H1 (cell line): ENCODE data around the gene REPS2. TPM values are rescaled to one million over a fixed set of nuclear protein-coding genes. Genes with fewer than 3 reads are reported as not detected.

Source experiments
- CTCF ChIA-PET: fragments of 300-600 bp; sonication (Branson Sonifier 250); formaldehyde crosslinking; loops from one replicate; lab custom pipeline; 2021; ENCODE audit not compliant: partially characterized antibody; lab: Charles Lee
- POLR2A ChIA-PET: fragments of 300-600 bp; sonication (Branson Sonifier 250); formaldehyde crosslinking; loops from one replicate; lab custom pipeline; 2021; ENCODE audit warnings: inconsistent platforms; ENCODE audit not compliant: partially characterized antibody; lab: Charles Lee
- DNase-seq, 2 experiments: peaks; one replicate each; pipeline versions ENCODE4 v3.0.0 to v3.0.0-alpha.2; 2010 to 2022; ENCODE audit warnings: low spot score in 2 of 2, low read depth in 1 of 2, mixed read lengths in 1 of 2
- FAIRE-seq: peaks from 2 replicates; lab custom pipeline; 2011; peaks lifted over from hg19 to GRCh38; lab: Jason Lieb, UNC
- H2AFZ ChIP-seq: 2 replicates; pipeline ENCODE4 v1.8.1; 2012; ENCODE audit warnings: low read length, inconsistent platforms
- H2AK5ac ChIP-seq: 2 replicates; pipeline ENCODE4 v1.6.1; 2013; ENCODE audit warnings: low read depth, low read length
- H2BK120ac ChIP-seq: replicated peaks from 2 replicates; pipeline ENCODE3; 2013; ENCODE audit warnings: low read depth, low read length, inconsistent platforms
- H2BK12ac ChIP-seq: 2 replicates; pipeline ENCODE4 v1.6.1; 2013; ENCODE audit warnings: low read depth, low read length
- H2BK15ac ChIP-seq: 2 replicates; pipeline ENCODE4 v1.6.1; 2013; ENCODE audit warnings: low read length
- H2BK20ac ChIP-seq: 2 replicates; pipeline ENCODE4 v1.6.1; 2013; ENCODE audit warnings: low read length
- H2BK5ac ChIP-seq: 2 replicates; pipeline ENCODE4 v1.6.1; 2013; ENCODE audit warnings: low read depth, low read length
- H3K14ac ChIP-seq: 2 replicates; pipeline ENCODE4 v1.6.1; 2013; ENCODE audit warnings: inconsistent platforms; ENCODE audit not compliant: insufficient read length
- H3K18ac ChIP-seq: 2 replicates; pipeline ENCODE4 v1.6.1; 2013; ENCODE audit warnings: low read length; ENCODE audit errors: extremely low read depth
- H3K23ac ChIP-seq: 2 replicates; pipeline ENCODE4 v1.6.1; 2013; ENCODE audit warnings: inconsistent platforms; ENCODE audit not compliant: insufficient read length
- H3K23me2 ChIP-seq: 2 replicates; pipeline ENCODE4 v1.6.1; 2013; ENCODE audit warnings: low read depth, low read length
- H3K27ac ChIP-seq: 2 replicates; pipeline ENCODE4 v1.6.1; 2011; ENCODE audit warnings: low read depth, low read length, inconsistent platforms
- H3K27me3 ChIP-seq, 4 experiments: replicated peaks in 1 of 4; 1 replicate in 1 of 4; 2 replicates in 3 of 4; pipeline versions ENCODE4 v1.6.1 to v1.8.1; 2011 to 2013; ENCODE audit warnings: low read length in 3 of 4, mild to moderate bottlenecking in 3 of 4, inconsistent platforms in 2 of 4, mixed read lengths in 2 of 4, moderate library complexity in 1 of 4; ENCODE audit not compliant: control insufficient read depth in 3 of 4, insufficient read depth in 3 of 4; ENCODE audit errors: extremely low read depth in 1 of 4
- H3K36me3 ChIP-seq, 4 experiments: 2 replicates each; pipeline versions ENCODE4 v1.6.1 to v1.8.1; 2011 to 2013; ENCODE audit warnings: mild to moderate bottlenecking in 4 of 4, low read length in 3 of 4, moderate library complexity in 2 of 4, control low read depth in 1 of 4, inconsistent platforms in 1 of 4; ENCODE audit not compliant: insufficient read depth in 4 of 4, control insufficient read depth in 2 of 4
- H3K4ac ChIP-seq: replicated peaks from 2 replicates; pipeline ENCODE3; 2013; ENCODE audit warnings: low read length, low read depth, mixed read lengths, inconsistent platforms; ENCODE audit not compliant: insufficient read length
- H3K4me1 ChIP-seq, 4 experiments: replicated peaks in 1 of 4; 1 replicate in 1 of 4; 2 replicates in 3 of 4; pipeline versions ENCODE4 v1.6.1 to v1.8.1; 2011 to 2013; ENCODE audit warnings: low read length in 3 of 4, inconsistent platforms in 2 of 4, mixed read lengths in 1 of 4; ENCODE audit not compliant: insufficient read depth in 4 of 4, control insufficient read depth in 3 of 4
- H3K4me2 ChIP-seq, 2 experiments: 2 replicates each; pipeline versions ENCODE4 v1.6.1 to v1.8.1; 2011 to 2013; ENCODE audit warnings: low read depth in 2 of 2, low read length in 2 of 2, control low read depth in 1 of 2, inconsistent platforms in 1 of 2, mild to moderate bottlenecking in 1 of 2; ENCODE audit not compliant: insufficient read depth in 1 of 2
- H3K4me3 ChIP-seq, 4 experiments: fragments of 200-600, 300-600 bp in 1 of 4; sonication (generic), shearing (Covaris generic), sonication (Bioruptor Twin) in 1 of 4; 2 replicates each; pipeline versions ENCODE4 v1.5.1 to v1.8.1; 2011 to 2016; ENCODE audit warnings: low read length in 4 of 4, low read depth in 3 of 4, control low read depth in 2 of 4, inconsistent platforms in 2 of 4, mild to moderate bottlenecking in 2 of 4, mixed read lengths in 1 of 4, moderate library complexity in 1 of 4; ENCODE audit not compliant: insufficient read depth in 2 of 4; ENCODE audit errors: extremely low read depth in 1 of 4
- H3K56ac ChIP-seq: replicated peaks from 2 replicates; pipeline ENCODE3; 2013; ENCODE audit warnings: low read depth, mild to moderate bottlenecking, mixed read lengths, low read length, inconsistent platforms; ENCODE audit not compliant: insufficient read length
- H3K79me1 ChIP-seq: 2 replicates; pipeline ENCODE4 v1.6.1; 2013; ENCODE audit warnings: low read depth, low read length, control low read depth
- H3K79me2 ChIP-seq, 2 experiments: 2 replicates each; pipeline versions ENCODE4 v1.6.1 to v1.8.1; 2012 to 2013; ENCODE audit warnings: low read length in 2 of 2, mild to moderate bottlenecking in 2 of 2, inconsistent platforms in 1 of 2; ENCODE audit not compliant: insufficient read depth in 2 of 2, control insufficient read depth in 1 of 2
- H3K9ac ChIP-seq, 4 experiments: replicated peaks in 1 of 4; 1 replicate in 1 of 4; 2 replicates in 3 of 4; pipeline versions ENCODE4 v1.6.1 to v1.8.1; 2011 to 2013; ENCODE audit warnings: low read depth in 3 of 4, low read length in 3 of 4, control low read depth in 2 of 4, mild to moderate bottlenecking in 2 of 4, moderate library complexity in 2 of 4, inconsistent platforms in 1 of 4; ENCODE audit errors: extremely low read depth in 1 of 4
- H3K9me3 ChIP-seq, 2 experiments: 2 replicates each; pipeline versions ENCODE4 v1.6.1 to v1.8.1; 2012 to 2013; ENCODE audit warnings: mild to moderate bottlenecking in 2 of 2, moderate library complexity in 2 of 2, control low read depth in 1 of 2, inconsistent platforms in 1 of 2, low read depth in 1 of 2, low read length in 1 of 2, mixed read lengths in 1 of 2; ENCODE audit not compliant: insufficient read depth in 2 of 2
- H4K20me1 ChIP-seq, 2 experiments: replicated peaks in 1 of 2; 2 replicates each; pipeline versions ENCODE3 to v1.8.1; 2011 to 2013; ENCODE audit warnings: inconsistent platforms in 2 of 2, low read length in 2 of 2, mild to moderate bottlenecking in 1 of 2; ENCODE audit not compliant: insufficient read depth in 2 of 2, control insufficient read depth in 1 of 2
- H4K5ac ChIP-seq: 2 replicates; pipeline ENCODE4 v1.6.1; 2013; ENCODE audit warnings: low read length, low read depth, mixed read lengths, inconsistent platforms; ENCODE audit not compliant: insufficient read length
- H4K8ac ChIP-seq: 2 replicates; pipeline ENCODE4 v1.8.0; 2013; ENCODE audit warnings: mild to moderate bottlenecking, moderate library complexity, low read length, inconsistent platforms; ENCODE audit not compliant: insufficient read depth; ENCODE audit errors: extremely low read depth
- H4K91ac ChIP-seq: replicated peaks from 2 replicates; pipeline ENCODE3; 2013; ENCODE audit warnings: low read length, mixed read lengths, inconsistent platforms; ENCODE audit not compliant: insufficient read length
- EGR1 ChIP-seq: IDR thresholded peaks from 2 replicates; pipeline ENCODE4 v1.6.1; 2011; ENCODE audit warnings: low read depth, low read length, borderline replicate concordance
- GABPA ChIP-seq: IDR thresholded peaks from 2 replicates; pipeline ENCODE4 v1.6.1; 2011; ENCODE audit warnings: mild to moderate bottlenecking, low read length, moderate library complexity, borderline replicate concordance; ENCODE audit not compliant: insufficient read depth
- KDM1A ChIP-seq: fragments of 200-600, 300-600 bp; sonication (generic); IDR thresholded peaks from 2 replicates; pipeline ENCODE4 v1.7.1; 2016; ENCODE audit warnings: mild to moderate bottlenecking, low read length, borderline replicate concordance
- KDM5A ChIP-seq: fragments of 200-600 bp; IDR thresholded peaks from 2 replicates; pipeline ENCODE4 v1.7.1; 2012; ENCODE audit warnings: mild to moderate bottlenecking, low read length, inconsistent platforms, mixed read lengths
- RBBP5 ChIP-seq: IDR thresholded peaks from 2 replicates; pipeline ENCODE4 v1.7.1; 2012; ENCODE audit warnings: low read depth, mild to moderate bottlenecking, inconsistent platforms, low read length, moderate library complexity, borderline replicate concordance
- SRF ChIP-seq: IDR thresholded peaks from 2 replicates; pipeline ENCODE4 v1.6.1; 2011; ENCODE audit warnings: mild to moderate bottlenecking, low read depth, low read length, moderate library complexity
- TAF7 ChIP-seq: optimal IDR thresholded peaks from 2 replicates; pipeline ENCODE3; 2011; ENCODE audit warnings: low read depth, mild to moderate bottlenecking, inconsistent platforms, low read length, moderate library complexity, borderline replicate concordance
- WGBS, 2 experiments: shearing (Covaris generic) in 1 of 2; methylation state at CpG; one replicate each; pipeline versions ENCODE4 v1.1.6 to v1.1.7; 2013 to 2015; ENCODE audit warnings: low lambda C conversion rate in 2 of 2, mixed read lengths in 2 of 2, inconsistent platforms in 1 of 2, low coverage in 1 of 2, missing lambda C conversion rate in 1 of 2; ENCODE audit not compliant: insufficient replicate concordance in 2 of 2, insufficient coverage in 1 of 2, insufficient read length in 1 of 2; ENCODE audit errors: extremely low coverage in 1 of 2, missing lambda C conversion rate in 1 of 2; 5-methylcytosine and 5-hydroxymethylcytosine counted together
- polyA plus RNA-seq, 7 experiments: library from polyadenylated mRNA; depleted of rRNA in 3 of 7; stranded (reverse) in 5 of 7; unstranded in 2 of 7; fragments of >200 nt in 5 of 7; fragments of 200-250 nt in 2 of 7; gene quantifications; 1 replicate in 5 of 7; 2 replicates in 1 of 7; 4 replicates in 1 of 7; pipeline versions ENCODE4 v1.2.1 to v1.2.3, GENCODE V29; 2011 to 2013; ENCODE audit warnings: missing spikeins in 2 of 7, mixed read lengths in 2 of 7
- total RNA-seq: library from RNA; stranded (reverse); fragmentation: NEBNext Ultra II Directional; extraction: Animal tissue kit (Norgen Biotek cat#: 25700); gene quantifications from 2 replicates; pipeline ENCODE4 v1.2.1, GENCODE V29; 2021

REPS2 gene
- total and polyA plus RNA-seq, 2 of the 8 experiments (the other 6 are each of a cell fraction or from before 2014, with no cell fraction given): 0.79 to 4.3 TPM

DNA sequence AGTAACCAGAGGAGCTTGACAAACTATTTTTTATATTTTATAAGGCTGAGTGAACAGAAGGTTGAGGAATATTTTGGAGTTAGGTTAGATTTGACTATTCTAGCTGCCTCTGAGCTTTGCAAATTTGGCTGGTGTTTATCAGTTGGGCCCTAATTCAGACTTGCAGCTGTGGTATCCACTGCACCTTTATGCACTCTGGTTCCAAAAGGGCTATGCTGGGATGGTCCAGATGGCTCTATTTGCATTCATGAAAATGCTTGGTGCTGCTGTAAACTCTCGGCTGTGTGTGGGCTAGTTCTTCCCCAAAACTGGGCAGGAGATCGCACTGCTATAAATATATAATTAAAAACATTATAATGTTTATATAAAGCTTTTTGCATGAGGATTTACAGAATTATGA, 106.3 kb downstream of the REPS2 start:
- no peak overlapping the region for H2AK5ac ChIP-seq
- H2BK15ac ChIP-seq: no peak overlapping the region
- H3K27ac ChIP-seq: no peak overlapping the region
- H3K18ac ChIP-seq: no peak overlapping the region
- no peaks in the 10 kb centered on the region for H3K4me1 ChIP-seq
- 94% methylated on average over 2 of the region's 2 CpGs; no CpG with 5 or more reads in 1 of the 2 experiments for WGBS, 2 experiments
- no peak overlapping the region for H4K5ac ChIP-seq
- no peak overlapping the region for H2BK20ac ChIP-seq
- no peak overlapping the region for H3K56ac ChIP-seq
- H4K20me1 ChIP-seq: no peaks in the 10 kb centered on the region
- H3K23ac ChIP-seq: no peak overlapping the region
- no peak overlapping the region for H3K9ac ChIP-seq
- CTCF ChIA-PET: interaction anchor here (1.5 to 1.7 kb wide), 3 partner anchors 13 to 46 kb away, joined by 3 to 5 read pairs (median 4); no protein-coding TSS in a partner anchor
- no peak overlapping the region for H3K14ac ChIP-seq
- DNase-seq (no peak), FAIRE-seq (no peak)
- H2BK120ac ChIP-seq: no peak overlapping the region
- H3K4me3 ChIP-seq: no peak overlapping the region
- H3K23me2 ChIP-seq: no peaks in the 10 kb centered on the region
- no peak overlapping the region for H2BK12ac ChIP-seq
- H2BK5ac ChIP-seq: no peak overlapping the region
- no peaks in the 10 kb centered on the region for H3K9me3 ChIP-seq
- H3K4ac ChIP-seq: no peak overlapping the region
- POLR2A ChIA-PET: interaction anchor here (0.6 kb wide), 1 partner anchor 108 kb away, joined by 3 read pairs; no protein-coding TSS in a partner anchor
- no peaks in the 10 kb centered on the region for H3K79me2 ChIP-seq
- no peaks in the 10 kb centered on the region for H3K36me3 ChIP-seq
- no peak overlapping the region for H2AFZ ChIP-seq
- H4K8ac ChIP-seq: no peak overlapping the region
- H3K4me2 ChIP-seq: no peak overlapping the region
- no peak overlapping the region for H4K91ac ChIP-seq
- TF ChIP-seq TAF7 (no peak), GABPA (no peak), EGR1 (no peak), KDM1A (no peak), SRF (no peak), RBBP5 (no peak), KDM5A (no peak)
- TF ChIP-seq, all 59 proteins: peak for 0
- H3K79me1 ChIP-seq: no peaks in the 10 kb centered on the region
- no peaks in the 10 kb centered on the region for H3K27me3 ChIP-seq
